OCI-LY1 (cell line): Measurements from ENCODE around the gene KIF13A.

ENCODE experiments used
- H2AFZ ChIP-seq: fragments of 200-600 bp; sonication (generic), shearing (Covaris generic); 2 replicates; pipeline ENCODE4 v1.6.0; 2014; ENCODE audit warnings: antibody characterized with exemption, mild to moderate bottlenecking, low read length
- H3F3A ChIP-seq: fragments of 200-600 bp; sonication (generic), shearing (Covaris generic); 2 replicates; pipeline ENCODE4 v1.6.0; 2014; ENCODE audit warnings: mild to moderate bottlenecking, antibody characterized with exemption, low read length, moderate library complexity; ENCODE audit not compliant: insufficient read depth
- H3K27ac ChIP-seq: fragments of 200-600 bp; sonication (generic); 2 replicates; pipeline ENCODE4 v1.5.1; 2014; ENCODE audit warnings: low read length, mixed run types, mild to moderate bottlenecking, low read depth; ENCODE audit not compliant: poor library complexity, severe bottlenecking
- H3K27me3 ChIP-seq: fragments of 200-600 bp; sonication (generic); 2 replicates; pipeline ENCODE4 v1.6.0; 2014; ENCODE audit warnings: antibody characterized with exemption, mild to moderate bottlenecking, low read length, moderate library complexity; ENCODE audit not compliant: insufficient read depth
- H3K36me3 ChIP-seq: fragments of 200-600 bp; sonication (generic); 2 replicates; pipeline ENCODE4 v1.6.1; 2014; ENCODE audit warnings: mild to moderate bottlenecking, antibody characterized with exemption, low read length, moderate library complexity, mixed read lengths; ENCODE audit not compliant: insufficient read depth
- H3K4me1 ChIP-seq: fragments of 200-600 bp; sonication (generic); 2 replicates; pipeline ENCODE4 v1.5.1; 2014; ENCODE audit warnings: mild to moderate bottlenecking, low read length, moderate library complexity; ENCODE audit not compliant: insufficient read depth, severe bottlenecking
- H3K4me2 ChIP-seq: fragments of 200-600 bp; sonication (generic), shearing (Covaris generic); 2 replicates; pipeline ENCODE4 v1.6.1; 2014; ENCODE audit warnings: low read length
- H3K4me3 ChIP-seq: fragments of 200-600 bp; sonication (generic); 2 replicates; pipeline ENCODE4 v1.5.1; 2014; ENCODE audit warnings: low read length, low read depth, mild to moderate bottlenecking, mixed read lengths; ENCODE audit not compliant: poor library complexity, severe bottlenecking
- H3K79me2 ChIP-seq: fragments of 200-600 bp; shearing (Covaris generic); 2 replicates; pipeline ENCODE4 v1.6.1; 2016; ENCODE audit warnings: mixed run types, low read length, mixed read lengths; ENCODE audit not compliant: insufficient read depth
- H3K9ac ChIP-seq: fragments of 200-600 bp; sonication (generic), shearing (Covaris generic); 2 replicates; pipeline ENCODE4 v1.6.1; 2014; ENCODE audit warnings: mild to moderate bottlenecking, low read length, mixed read lengths
- H3K9me2 ChIP-seq: fragments of 200-600 bp; sonication (generic), shearing (Covaris generic); 2 replicates; pipeline ENCODE4 v1.6.1; 2014; ENCODE audit warnings: low read depth, mild to moderate bottlenecking, low read length, mixed read lengths
- H3K9me3 ChIP-seq: fragments of 200-600 bp; shearing (Covaris generic); 2 replicates; pipeline ENCODE4 v1.6.1; 2014; ENCODE audit warnings: low read length, mixed read lengths
- H4K20me1 ChIP-seq: fragments of 200-600 bp; sonication (generic), shearing (Covaris generic); 2 replicates; pipeline ENCODE4 v1.6.0; 2016; ENCODE audit warnings: mild to moderate bottlenecking, low read length; ENCODE audit not compliant: insufficient read depth
- EZH2 ChIP-seq: fragments of 200-600 bp; sonication (generic), shearing (Covaris generic); IDR thresholded peaks from 2 replicates; pipeline ENCODE4 v1.8.0; 2017; ENCODE audit warnings: borderline replicate concordance, mixed run types, mild to moderate bottlenecking, antibody characterized with exemption, low read length, moderate library complexity, mixed read lengths
- TF ChIP-seq, protein P1 (sequence below): fragments of 200-600 bp; sonication (generic), shearing (Covaris generic); IDR thresholded peaks from 2 replicates; pipeline ENCODE4 v1.5.1; 2017; ENCODE audit warnings: mild to moderate bottlenecking, antibody characterized with exemption, low read length, moderate library complexity, mixed read lengths

Gene KIF13A

GRCh38 chr6:17994019-17994418, 6.6 kb upstream of the KIF13A start:
- Histone ChIP-seq H3F3A (no peaks in the 10 kb centered on the region), H2AFZ (no peak overlapping the region), H3K9ac (no peak overlapping the region), H3K4me2 (no peak overlapping the region), H3K36me3 (no peaks in the 10 kb centered on the region), H3K9me2 (no peaks in the 10 kb centered on the region), H3K27me3 (no peaks in the 10 kb centered on the region; the same call in 1 of the 2 replicates), H3K9me3 (no peaks in the 10 kb centered on the region), H3K79me2 (no peaks in the 10 kb centered on the region), H3K4me1 (no peaks in the 10 kb centered on the region), H3K4me3 (no peak overlapping the region), H3K27ac (no peak overlapping the region), H4K20me1 (no peaks in the 10 kb centered on the region)
- TF ChIP-seq EZH2: no peak
- TF ChIP-seq, protein P1, sequence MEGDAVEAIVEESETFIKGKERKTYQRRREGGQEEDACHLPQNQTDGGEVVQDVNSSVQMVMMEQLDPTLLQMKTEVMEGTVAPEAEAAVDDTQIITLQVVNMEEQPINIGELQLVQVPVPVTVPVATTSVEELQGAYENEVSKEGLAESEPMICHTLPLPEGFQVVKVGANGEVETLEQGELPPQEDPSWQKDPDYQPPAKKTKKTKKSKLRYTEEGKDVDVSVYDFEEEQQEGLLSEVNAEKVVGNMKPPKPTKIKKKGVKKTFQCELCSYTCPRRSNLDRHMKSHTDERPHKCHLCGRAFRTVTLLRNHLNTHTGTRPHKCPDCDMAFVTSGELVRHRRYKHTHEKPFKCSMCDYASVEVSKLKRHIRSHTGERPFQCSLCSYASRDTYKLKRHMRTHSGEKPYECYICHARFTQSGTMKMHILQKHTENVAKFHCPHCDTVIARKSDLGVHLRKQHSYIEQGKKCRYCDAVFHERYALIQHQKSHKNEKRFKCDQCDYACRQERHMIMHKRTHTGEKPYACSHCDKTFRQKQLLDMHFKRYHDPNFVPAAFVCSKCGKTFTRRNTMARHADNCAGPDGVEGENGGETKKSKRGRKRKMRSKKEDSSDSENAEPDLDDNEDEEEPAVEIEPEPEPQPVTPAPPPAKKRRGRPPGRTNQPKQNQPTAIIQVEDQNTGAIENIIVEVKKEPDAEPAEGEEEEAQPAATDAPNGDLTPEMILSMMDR: no peak

GRCh38 chr6:17988422-17988944, 1.0 kb upstream of the KIF13A start:
- H4K20me1 ChIP-seq: no peaks in the 10 kb centered on the region
- H3K27me3 ChIP-seq: no peaks in the 10 kb centered on the region
- H3K4me3 ChIP-seq: peak overlapping the region; percentile 62
- no peaks in the 10 kb centered on the region for H3K79me2 ChIP-seq
- peak overlapping the region; percentile 52; the same call in 1 of the 2 replicates for H3K9ac ChIP-seq
- no peaks in the 10 kb centered on the region for H3K9me2 ChIP-seq
- H3K36me3 ChIP-seq: no peaks in the 10 kb centered on the region
- no peak overlapping the region for H3K27ac ChIP-seq
- H3F3A ChIP-seq: no peaks in the 10 kb centered on the region
- H3K4me2 ChIP-seq: peak overlapping the region; percentile 86
- H2AFZ ChIP-seq: no peak overlapping the region
- H3K9me3 ChIP-seq: no peaks in the 10 kb centered on the region
- peaks cover 8% of the 10 kb centered on the region for H3K4me1 ChIP-seq
- TF ChIP-seq, protein P1: no peak
- TF ChIP-seq EZH2: no peak

GRCh38 chr6:17987697-17988421, 424 bp upstream of the KIF13A start:
- H3K9ac ChIP-seq: peak overlapping the region; percentile 52
- H2AFZ ChIP-seq: no peak overlapping the region
- H3K79me2 ChIP-seq: no peaks in the 10 kb centered on the region

More at GRCh38 chr6:17987697-17988421, 424 bp upstream of the KIF13A start:
- Histone ChIP-seq H3K9me2 (no peaks in the 10 kb centered on the region), H3K27me3 (no peaks in the 10 kb centered on the region), H4K20me1 (no peaks in the 10 kb centered on the region), H3K4me2 (peak overlapping the region; percentile 86), H3F3A (no peaks in the 10 kb centered on the region), H3K4me1 (peaks cover 8% of the 10 kb centered on the region), H3K36me3 (no peaks in the 10 kb centered on the region), H3K27ac (no peak overlapping the region), H3K9me3 (no peaks in the 10 kb centered on the region), H3K4me3 (peak overlapping the region; percentile 62)
- TF ChIP-seq EZH2: no peak
- TF ChIP-seq, protein P1: no peak
